PC-3 (cell line): Measurements from ENCODE around the gene PDE9A. TPM values are rescaled to one million over a fixed set of nuclear protein-coding genes. Genes with fewer than 3 reads are reported as not detected.

ENCODE experiments used
- ATAC-seq: fragments of 200-7000 bp; cut with Tn5 transposase; 2 replicates; pipeline ENCODE4 v1.9.1; 2020; ENCODE audit warnings: mild to moderate bottlenecking, moderate library complexity
- BruUV-seq: library from RNA; stranded (reverse); fragments of 400-500 nt; replicated peaks from 2 replicates; lab custom pipeline; 2021; lab: Mats Ljungman, UMichigan
- CTCF ChIA-PET: fragments of 300-600 bp; sonication (Branson Sonifier 250); formaldehyde crosslinking; loops from one replicate; lab custom pipeline; 2022; ENCODE audit warnings: antibody characterized with exemption; lab: Charles Lee
- POLR2A ChIA-PET: fragments of 300-600 bp; sonication (Branson Sonifier 250); formaldehyde crosslinking; loops from one replicate; lab custom pipeline; 2022; ENCODE audit warnings: antibody characterized with exemption; ENCODE audit not compliant: unreplicated experiment; lab: Charles Lee
- DNase-seq: peaks from one replicate; pipeline ENCODE4 v3.0.0-alpha.2; 2015
- H2AFZ ChIP-seq: fragments of 300-600 bp; sonication (generic); 2 replicates; pipeline ENCODE4 v1.6.0; 2016; ENCODE audit warnings: antibody characterized with exemption, low read length
- H3F3A ChIP-seq: fragments of 300-600 bp; sonication (generic); one replicate; pipeline ENCODE4 v1.6.0; 2017; ENCODE audit warnings: antibody characterized with exemption, low read length, control low read depth, mild to moderate bottlenecking; ENCODE audit not compliant: unreplicated experiment
- H3K27ac ChIP-seq: fragments of 300-600 bp; sonication (generic); 2 replicates; pipeline ENCODE4 v1.5.1; 2016; ENCODE audit warnings: mild to moderate bottlenecking, low read length
- H3K27me3 ChIP-seq: fragments of 300-600 bp; sonication (generic); 2 replicates; pipeline ENCODE4 v1.6.1; 2016; ENCODE audit warnings: low read length, mixed read lengths
- H3K36me3 ChIP-seq: fragments of 300-600 bp; sonication (generic); 2 replicates; pipeline ENCODE4 v1.6.1; 2016; ENCODE audit warnings: low read depth, mixed run types, low read length, mixed read lengths
- H3K4me1 ChIP-seq: fragments of 300-600 bp; sonication (generic); 2 replicates; pipeline ENCODE4 v1.5.1; 2016; ENCODE audit warnings: low read length; ENCODE audit not compliant: insufficient read depth
- H3K4me2 ChIP-seq: fragments of 300-600 bp; sonication (generic); 2 replicates; pipeline ENCODE4 v1.6.0; 2016; ENCODE audit warnings: low read length
- H3K4me3 ChIP-seq: fragments of 300-600 bp; sonication (generic); 2 replicates; pipeline ENCODE4 v1.5.1; 2016; ENCODE audit warnings: mild to moderate bottlenecking, low read length, mixed read lengths
- H3K79me2 ChIP-seq: fragments of 300-600 bp; sonication (generic); 2 replicates; pipeline ENCODE4 v1.6.1; 2017; ENCODE audit warnings: low read length, mixed read lengths
- H3K9ac ChIP-seq: fragments of 300-600 bp; sonication (generic); 2 replicates; pipeline ENCODE4 v1.6.0; 2016; ENCODE audit warnings: mild to moderate bottlenecking, low read length
- H3K9me2 ChIP-seq: fragments of 300-600 bp; sonication (generic); replicated peaks from 2 replicates; pipeline ENCODE4 v1.6.1; 2016; ENCODE audit warnings: mixed run types, low read length, mixed read lengths
- H3K9me3 ChIP-seq: fragments of 300-600 bp; sonication (generic); 2 replicates; pipeline ENCODE4 v1.6.1; 2016; ENCODE audit warnings: low read length, mixed read lengths
- H4K20me1 ChIP-seq: fragments of 300-600 bp; sonication (generic); 2 replicates; pipeline ENCODE4 v1.6.1; 2016; ENCODE audit warnings: low read length, mixed read lengths
- CTCF ChIP-seq: fragments of 300-600 bp; sonication (generic); conservative IDR thresholded peaks from 2 replicates; pipeline ENCODE4 v1.5.1; 2017; ENCODE audit warnings: antibody characterized with exemption, low read depth, mild to moderate bottlenecking, low read length
- EZH2 ChIP-seq: fragments of 300-600 bp; sonication (generic); IDR thresholded peaks from one replicate; pipeline ENCODE4 v1.6.1; 2017; ENCODE audit warnings: antibody characterized with exemption, mild to moderate bottlenecking, low read length; ENCODE audit not compliant: unreplicated experiment
- EZH2phosphoT487 ChIP-seq: fragments of 300-600 bp; sonication (generic); IDR thresholded peaks from 2 replicates; pipeline ENCODE4 v1.6.1; 2018; ENCODE audit warnings: mild to moderate bottlenecking, antibody characterized with exemption, low read length, borderline replicate concordance
- intact Hi-C: fragments of 100-400 bp; cut with micrococcal nuclease; formaldehyde crosslinking; loops from 2 replicates; pipeline ENCODE4 v1.9.0; 2023
- total RNA-seq: library from RNA; depleted of rRNA; stranded (reverse); fragments of >200 nt; gene quantifications from 2 replicates; pipeline ENCODE4 v1.2.3, GENCODE V29; 2014

Gene PDE9A
- total RNA-seq, 1 experiment from 2014 or later, result 0.33 TPM

GRCh38 chr21:42787613-42788012 lies 134.2 kb downstream of the PDE9A start:
- CTCF ChIA-PET, result interaction anchor here (0.6 kb wide), 1 partner anchor 113 kb away, joined by 3 read pairs; no protein-coding TSS in a partner anchor
- Histone ChIP-seq H3K4me1 (no peaks in the 10 kb centered on the region), H3K9me3 (no peaks in the 10 kb centered on the region), H3K27ac (no peak overlapping the region), H3K4me3 (no peak overlapping the region), H3K36me3 (no peaks in the 10 kb centered on the region), H2AFZ (no peak overlapping the region), H4K20me1 (no peaks in the 10 kb centered on the region), H3F3A (no peaks in the 10 kb centered on the region), H3K4me2 (no peak overlapping the region), H3K9me2 (no peaks in the 10 kb centered on the region), H3K27me3 (peaks cover 17% of the 10 kb centered on the region), H3K79me2 (no peaks in the 10 kb centered on the region), H3K9ac (no peak overlapping the region)
- TF ChIP-seq EZH2phosphoT487 (no peak), EZH2 (no peak), CTCF (no peak)
- ATAC-seq (no peak), DNase-seq (no peak)
- intact Hi-C loops, result no loop called here
- POLR2A ChIA-PET, result no interaction called here
- no TSS peak for BruUV-seq

GRCh38 chr21:42790520-42791065 lies 137.2 kb downstream of the PDE9A start:
- DNase-seq, result no peak

More at GRCh38 chr21:42790520-42791065, 137.2 kb downstream of the PDE9A start:
- Histone ChIP-seq H3K27ac (no peak overlapping the region), H3K79me2 (no peaks in the 10 kb centered on the region), H2AFZ (no peak overlapping the region), H3K9me2 (no peaks in the 10 kb centered on the region), H3K36me3 (no peaks in the 10 kb centered on the region), H3K4me1 (no peaks in the 10 kb centered on the region), H3K9me3 (no peaks in the 10 kb centered on the region), H3K4me2 (no peak overlapping the region), H3K27me3 (peaks cover 13% of the 10 kb centered on the region; the same call in 1 of the 2 replicates), H3F3A (no peaks in the 10 kb centered on the region), H4K20me1 (no peaks in the 10 kb centered on the region), H3K4me3 (no peak overlapping the region), H3K9ac (no peak overlapping the region)
- BruUV-seq, result no TSS peak
- ATAC-seq, result no peak
- intact Hi-C loops, result no loop called here
- TF ChIP-seq EZH2phosphoT487, result no peak
- no peak for TF ChIP-seq CTCF
- TF ChIP-seq EZH2, result no peak
- ChIA-PET CTCF (no interaction called here), POLR2A (no interaction called here)
